CD14-positive monocyte (primary cell): ENCODE results near the gene SH2D2A. TPM values are rescaled to one million over a fixed set of nuclear protein-coding genes. Genes with fewer than 3 reads are reported as not detected.

ENCODE experiments used
- DNase-seq, 3 donors: peaks; one replicate each; pipeline ENCODE4 v3.0.0-alpha.2; 2011 to 2022
- H2AFZ ChIP-seq: 2 replicates; pipeline ENCODE4 v1.6.0; 2012; ENCODE audit warnings: mild to moderate bottlenecking, low read depth, low read length, inconsistent platforms; ENCODE audit not compliant: insufficient read depth, poor library complexity, severe bottlenecking
- H3K27ac ChIP-seq, 2 donors: 1 replicate in 1 of 2; 2 replicates in 1 of 2; pipeline ENCODE4 v1.5.1; 2012 to 2013; ENCODE audit warnings: low read length in 2 of 2, control low read depth in 1 of 2, inconsistent platforms in 1 of 2, low read depth in 1 of 2, mild to moderate bottlenecking in 1 of 2
- H3K27me3 ChIP-seq, 2 donors: one replicate each; pipeline versions ENCODE4 v1.6.0 to v1.6.1; 2011 to 2013; ENCODE audit warnings: low read length in 2 of 2; ENCODE audit not compliant: control insufficient read depth in 2 of 2, insufficient read depth in 2 of 2
- H3K36me3 ChIP-seq, 2 donors: replicated peaks in 1 of 2; 1 replicate in 1 of 2; 2 replicates in 1 of 2; pipeline versions ENCODE4 v1.5.1 to v1.6.1; 2012 to 2013; ENCODE audit warnings: low read length in 2 of 2, control low read depth in 1 of 2, inconsistent platforms in 1 of 2, mild to moderate bottlenecking in 1 of 2; ENCODE audit not compliant: insufficient read depth in 2 of 2, control insufficient read depth in 1 of 2
- H3K4me1 ChIP-seq, 2 donors: 1 replicate in 1 of 2; 2 replicates in 1 of 2; pipeline versions ENCODE4 v1.5.1 to v1.6.1; 2012 to 2013; ENCODE audit warnings: low read length in 2 of 2, control low read depth in 1 of 2, inconsistent platforms in 1 of 2, mild to moderate bottlenecking in 1 of 2, moderate library complexity in 1 of 2; ENCODE audit not compliant: insufficient read depth in 2 of 2, control insufficient read depth in 1 of 2
- H3K4me2 ChIP-seq: replicated peaks from 2 replicates; pipeline ENCODE3; 2012; ENCODE audit warnings: low read length, moderate library complexity, mild to moderate bottlenecking; ENCODE audit not compliant: poor library complexity, severe bottlenecking; ENCODE audit errors: extremely low read depth
- H3K4me3 ChIP-seq, 3 experiments: fragments of 200-600 bp in 1 of 3; sonication (generic) in 1 of 3; replicated peaks in 1 of 3; 1 replicate in 2 of 3; 2 replicates in 1 of 3; pipeline ENCODE4 v1.5.1; 2011 to 2013; ENCODE audit warnings: low read length in 3 of 3, mild to moderate bottlenecking in 3 of 3, control low read depth in 2 of 3, low read depth in 2 of 3, inconsistent platforms in 1 of 3, moderate library complexity in 1 of 3
- H3K79me2 ChIP-seq: 2 replicates; pipeline ENCODE4 v1.6.0; 2012; ENCODE audit warnings: mild to moderate bottlenecking, control low read depth, inconsistent platforms, low read length, moderate library complexity; ENCODE audit not compliant: insufficient read depth
- H3K9ac ChIP-seq: 2 replicates; pipeline ENCODE4 v1.6.0; 2017; ENCODE audit warnings: low read length, mild to moderate bottlenecking; ENCODE audit not compliant: insufficient read depth, poor library complexity, severe bottlenecking
- H3K9me3 ChIP-seq, 2 donors: replicated peaks in 1 of 2; 1 replicate in 1 of 2; 2 replicates in 1 of 2; pipeline versions ENCODE4 v1.5.1 to v1.6.1; 2012 to 2013; ENCODE audit warnings: low read length in 2 of 2, control low read depth in 1 of 2; ENCODE audit not compliant: control insufficient read depth in 1 of 2, insufficient read depth in 1 of 2
- H4K20me1 ChIP-seq: 2 replicates; pipeline ENCODE4 v1.6.0; 2012; ENCODE audit warnings: mild to moderate bottlenecking, low read length, control low read depth, moderate library complexity; ENCODE audit not compliant: insufficient read depth
- H3K27ac Mint-ChIP-seq, 7 donors: one replicate each; pipeline ENCODE4 v1.8.0; 2020; ENCODE audit warnings: mild to moderate bottlenecking in 7 of 7, mixed read lengths in 7 of 7, moderate library complexity in 6 of 7, inconsistent platforms in 2 of 7
- H3K27me3 Mint-ChIP-seq, 3 donors: one replicate each; pipeline ENCODE4 v1.8.0; 2021 to 2022; ENCODE audit warnings: low read depth in 3 of 3, mild to moderate bottlenecking in 3 of 3, mixed read lengths in 3 of 3, moderate library complexity in 3 of 3, inconsistent platforms in 1 of 3
- H3K36me3 Mint-ChIP-seq, 2 donors: one replicate each; pipeline ENCODE4 v1.8.0; 2020; ENCODE audit warnings: mixed read lengths in 2 of 2, inconsistent platforms in 1 of 2, mild to moderate bottlenecking in 1 of 2
- H3K4me1 Mint-ChIP-seq: one replicate; pipeline ENCODE4 v1.8.0; 2020; ENCODE audit warnings: mild to moderate bottlenecking, mixed read lengths
- H3K4me3 Mint-ChIP-seq, 2 donors: one replicate each; pipeline ENCODE4 v1.8.0; 2020; ENCODE audit warnings: mild to moderate bottlenecking in 2 of 2, mixed read lengths in 2 of 2, moderate library complexity in 1 of 2
- H3K9me3 Mint-ChIP-seq, 7 donors: one replicate each; pipeline ENCODE4 v1.8.0; 2020 to 2022; ENCODE audit warnings: mixed read lengths in 7 of 7, mild to moderate bottlenecking in 6 of 7, moderate library complexity in 6 of 7, inconsistent platforms in 2 of 7
- WGBS: methylation state at CpG from one replicate; pipeline ENCODE4 v1.1.5; 2013; ENCODE audit warnings: missing lambda C conversion rate; ENCODE audit not compliant: insufficient coverage; 5-methylcytosine and 5-hydroxymethylcytosine counted together
- intact Hi-C, 2 donors: fragments of 100-400 bp; cut with micrococcal nuclease; formaldehyde crosslinking; loops; one replicate each; pipeline versions ENCODE4 v1.15.0 to v1.15.1; 2023
- polyA minus RNA-seq: library from RNA; depleted of rRNA, polyadenylated mRNA; stranded (reverse); fragments of >200 nt; gene quantifications from 2 replicates; pipeline ENCODE4 v1.2.3, GENCODE V29; 2012
- polyA plus RNA-seq, 3 donors: library from polyadenylated mRNA; depleted of rRNA in 1 of 3; unstranded in 2 of 3; stranded (reverse) in 1 of 3; fragments of 300-500 nt in 2 of 3; fragments of >200 nt in 1 of 3; fragmentation: Illumina TruSeq in 2 of 3; gene quantifications; 1 replicate in 2 of 3; 2 replicates in 1 of 3; pipeline ENCODE4 v1.2.3, GENCODE V29; 2012 to 2021
- total RNA-seq, 12 experiments: library from RNA in 1 of 12; stranded (reverse) in 1 of 12; fragments of 120-200 nt in 1 of 12; gene quantifications; one replicate each; pipeline ENCODE4 v1.2.4 and lab custom pipeline; 2013 to 2026; ENCODE audit warnings: mixed read lengths in 6 of 12, inconsistent platforms in 1 of 12
- TF ChIP-seq, protein P1 (sequence below): fragments of 200-600 bp; IDR thresholded peaks from one replicate; pipeline ENCODE4 v1.8.0; 2022; ENCODE audit warnings: antibody characterized with exemption, mild to moderate bottlenecking

SH2D2A gene
- total RNA-seq (2013): not detected
- polyA plus RNA-seq (under 1 TPM in 2 of 3 donors, not detected in 1; 0.17 to 0.20 TPM), polyA minus RNA-seq (not detected in 2 replicates), total RNA-seq (lab: John Stamatoyannopoulos, UW) (0 to 1.0 (median 0.35) reads per million in 11 experiments)

DNA sequence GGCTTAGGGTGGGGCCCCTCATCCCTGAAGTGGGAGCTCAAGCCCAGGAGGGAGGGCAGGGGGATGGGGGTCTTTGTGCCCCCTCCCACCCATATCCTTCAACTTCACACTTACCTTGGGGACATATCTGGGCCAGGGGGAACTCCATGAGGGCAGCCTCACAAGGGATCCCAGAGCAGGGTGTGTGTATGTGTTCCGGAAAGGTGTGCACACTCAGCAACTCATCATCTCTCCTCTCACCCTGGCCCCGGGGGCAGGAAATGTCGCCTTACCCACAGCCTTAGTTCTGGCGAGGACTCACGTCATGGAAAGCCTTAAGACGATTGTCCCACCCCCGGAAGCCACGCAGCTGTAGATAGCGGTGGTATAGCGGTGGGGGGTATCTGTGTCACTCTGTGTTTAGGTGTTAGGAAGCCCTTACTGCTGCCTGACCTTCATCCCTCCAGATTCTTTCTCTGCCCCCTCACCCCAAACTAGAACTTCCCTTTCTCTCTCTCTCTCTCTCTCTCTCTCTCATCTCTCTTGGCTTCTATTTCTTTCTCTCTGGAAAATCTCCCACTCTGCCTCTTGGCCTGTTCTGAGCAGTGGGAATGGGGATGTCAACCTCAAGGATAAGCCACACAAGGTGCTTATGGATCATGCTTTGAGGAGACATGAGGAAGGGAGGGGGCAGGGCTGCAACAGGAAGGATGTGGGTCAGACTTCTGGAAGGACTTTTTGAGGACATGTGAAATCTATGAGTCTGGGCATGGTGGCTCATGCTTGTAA is at the start of gene SH2D2A:
Gene SH2D2A (minus strand): TSS at position 288 of the 768 bp plus-strand sequence. CDS start 140 bp downstream, at position 148.
- Mint-ChIP-seq H3K4me3 (peak within 1 kb of the TSS; percentile 32 to 33), H3K27me3 (peaks cover 39 to 68% (median 39%) of the 10 kb centered on the region in 3 donors), H3K36me3 (no peaks in the 10 kb centered on the region), H3K27ac (peak within 1 kb of the TSS; percentile 43 to 86 (median 70)), H3K9me3 (peaks cover 0 to 2% (median 0%) of the 10 kb centered on the region in 7 donors), H3K4me1 (peaks cover 28% of the 10 kb centered on the region)
- H3K36me3 ChIP-seq: no peaks in the 10 kb centered on the region
- peak within 1 kb of the TSS; percentile 26 for H2AFZ ChIP-seq
- H3K4me1 ChIP-seq: peaks cover 21 to 24% of the 10 kb centered on the region in 2 donors
- no peak within 1 kb of the TSS for H3K4me3 ChIP-seq
- H4K20me1 ChIP-seq: no peaks in the 10 kb centered on the region
- peaks cover 0 to 35% of the 10 kb centered on the region in 2 donors for H3K27me3 ChIP-seq
- no peaks in the 10 kb centered on the region for H3K79me2 ChIP-seq
- TF ChIP-seq, protein P1, sequence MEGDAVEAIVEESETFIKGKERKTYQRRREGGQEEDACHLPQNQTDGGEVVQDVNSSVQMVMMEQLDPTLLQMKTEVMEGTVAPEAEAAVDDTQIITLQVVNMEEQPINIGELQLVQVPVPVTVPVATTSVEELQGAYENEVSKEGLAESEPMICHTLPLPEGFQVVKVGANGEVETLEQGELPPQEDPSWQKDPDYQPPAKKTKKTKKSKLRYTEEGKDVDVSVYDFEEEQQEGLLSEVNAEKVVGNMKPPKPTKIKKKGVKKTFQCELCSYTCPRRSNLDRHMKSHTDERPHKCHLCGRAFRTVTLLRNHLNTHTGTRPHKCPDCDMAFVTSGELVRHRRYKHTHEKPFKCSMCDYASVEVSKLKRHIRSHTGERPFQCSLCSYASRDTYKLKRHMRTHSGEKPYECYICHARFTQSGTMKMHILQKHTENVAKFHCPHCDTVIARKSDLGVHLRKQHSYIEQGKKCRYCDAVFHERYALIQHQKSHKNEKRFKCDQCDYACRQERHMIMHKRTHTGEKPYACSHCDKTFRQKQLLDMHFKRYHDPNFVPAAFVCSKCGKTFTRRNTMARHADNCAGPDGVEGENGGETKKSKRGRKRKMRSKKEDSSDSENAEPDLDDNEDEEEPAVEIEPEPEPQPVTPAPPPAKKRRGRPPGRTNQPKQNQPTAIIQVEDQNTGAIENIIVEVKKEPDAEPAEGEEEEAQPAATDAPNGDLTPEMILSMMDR: no peak
- peak; percentile 16 to 67 (median 33) for DNase-seq
- H3K4me2 ChIP-seq: peak within 1 kb of the TSS; percentile 57
- H3K9ac ChIP-seq: no peak within 1 kb of the TSS
- H3K9me3 ChIP-seq: no peaks in the 10 kb centered on the region
- intact Hi-C loops: loop anchor here in 1 of 2 donors (10.0 kb wide), 1 partner anchor 78 kb away; the partner anchor contains the start of gene PEAR1
- H3K27ac ChIP-seq: no peak within 1 kb of the TSS
- WGBS: no CpG with 5 or more reads among the region's 10 CpGs

GRCh38 chr1:156865865-156866248 is 49.2 kb upstream of the SH2D2A start:
- Histone ChIP-seq H4K20me1 (no peaks in the 10 kb centered on the region), H3K27me3 (peaks cover 16 to 23% of the 10 kb centered on the region in 2 donors), H3K4me1 (no peaks in the 10 kb centered on the region), H3K79me2 (no peaks in the 10 kb centered on the region), H3K9ac (no peak overlapping the region), H3K36me3 (no peaks in the 10 kb centered on the region), H3K4me3 (no peak overlapping the region), H3K4me2 (no peak overlapping the region), H3K27ac (no peak overlapping the region), H2AFZ (no peak overlapping the region), H3K9me3 (no peaks in the 10 kb centered on the region)
- intact Hi-C loops: no loop called here
- Mint-ChIP-seq H3K4me3 (no peak overlapping the region), H3K4me1 (no peaks in the 10 kb centered on the region), H3K27ac (no peak overlapping the region), H3K36me3 (peaks cover 0 to 3% of the 10 kb centered on the region in 2 donors), H3K9me3 (peaks cover 0 to 6% (median 0%) of the 10 kb centered on the region in 7 donors), H3K27me3 (peaks cover 42 to 59% (median 42%) of the 10 kb centered on the region in 3 donors)
- 100% methylated on average over 1 of the region's 4 CpGs for WGBS
- TF ChIP-seq, protein P1: no peak
- DNase-seq: no peak
